GM19372 (cell line): ENCODE results near the gene ZNF555.
"Not testable (repeated sequence)": the region's sequence is repeated elsewhere in the genome, so short reads cannot be mapped to it uniquely, and the experiment has no call there.

ENCODE experiments used
- ATAC-seq: cut with Tn5 transposase; IDR thresholded peaks from one replicate; pipeline ENCODE4 v1.9.1; 2021; ENCODE audit warnings: mild to moderate bottlenecking, low read depth, moderate library complexity; ENCODE audit not compliant: unreplicated experiment

Gene ZNF555

DNA sequence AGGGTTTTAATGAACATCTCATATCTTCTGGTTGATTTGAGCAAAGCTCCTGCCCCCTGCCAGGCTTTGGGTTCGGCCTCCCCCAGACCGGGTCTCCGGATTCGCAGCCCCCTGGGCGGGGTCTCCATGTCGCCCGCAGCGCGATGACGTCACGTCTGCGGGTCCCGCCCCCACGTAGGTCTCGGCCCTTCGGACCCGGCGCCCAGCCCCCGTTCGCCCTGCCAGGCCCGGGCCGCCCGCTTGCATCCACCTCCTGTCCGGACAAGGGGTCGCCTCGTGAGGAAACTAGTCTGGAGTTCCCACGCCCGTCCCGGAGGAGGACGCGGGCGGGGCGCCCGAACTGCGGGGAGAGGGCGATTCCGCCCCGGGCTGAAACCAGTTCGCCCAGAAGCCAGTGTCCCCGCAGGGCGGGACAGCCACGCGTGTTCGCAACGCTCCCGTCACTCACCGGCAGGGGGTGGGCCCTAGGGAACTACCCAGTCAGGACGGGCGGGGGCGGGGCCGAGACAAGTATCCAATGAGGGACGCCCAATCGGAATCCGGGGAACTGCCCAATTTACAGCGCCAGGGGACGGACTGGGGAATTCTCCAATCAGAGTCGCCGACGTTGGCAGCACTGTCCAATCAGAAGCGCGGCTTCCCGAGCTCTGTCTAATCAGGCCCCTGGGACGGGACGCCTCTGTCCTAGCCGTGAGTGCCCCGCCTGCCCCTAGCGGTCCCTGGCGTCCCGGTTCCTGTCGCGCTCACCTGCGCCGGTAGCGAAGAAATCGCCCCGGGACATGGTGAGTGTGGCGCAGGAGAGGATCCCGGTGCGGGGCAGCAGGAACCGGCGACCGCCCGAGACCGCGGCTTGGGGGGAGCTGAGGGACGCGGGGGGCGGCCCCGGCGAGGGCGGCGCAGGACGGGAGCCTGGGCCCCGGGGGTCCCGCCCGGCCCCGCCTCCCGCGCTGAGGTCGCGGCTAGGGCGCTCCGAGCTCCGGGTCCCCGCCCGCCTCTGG, at the start of gene ZNF555:
Gene ZNF555 (plus strand): TSS at position 682 of the 998 bp plus-strand sequence. CDS start 98 bp downstream, at position 780.
- ATAC-seq: peak; percentile 97

DNA sequence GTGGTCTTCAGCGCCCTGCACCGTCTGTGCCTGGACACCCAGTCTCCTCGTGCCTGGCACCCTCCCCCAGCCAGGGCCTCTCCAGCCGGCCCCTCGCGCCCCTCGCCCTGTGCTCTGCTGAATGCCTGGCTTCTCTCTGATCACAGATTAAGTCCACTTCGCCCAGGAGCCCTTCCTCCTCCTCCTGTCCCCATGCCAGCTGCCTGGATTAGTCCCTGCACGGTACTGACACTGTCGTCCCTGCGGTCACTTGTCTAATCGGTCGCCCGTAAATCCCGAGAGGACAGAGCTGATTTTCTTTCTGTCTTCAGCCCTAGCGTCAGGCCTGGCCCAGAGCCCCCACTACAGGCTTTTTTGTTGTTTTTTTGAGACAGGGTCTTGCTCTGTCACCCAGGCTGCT, 49.4 kb upstream of the ZNF555 start:
- no peak for ATAC-seq

DNA sequence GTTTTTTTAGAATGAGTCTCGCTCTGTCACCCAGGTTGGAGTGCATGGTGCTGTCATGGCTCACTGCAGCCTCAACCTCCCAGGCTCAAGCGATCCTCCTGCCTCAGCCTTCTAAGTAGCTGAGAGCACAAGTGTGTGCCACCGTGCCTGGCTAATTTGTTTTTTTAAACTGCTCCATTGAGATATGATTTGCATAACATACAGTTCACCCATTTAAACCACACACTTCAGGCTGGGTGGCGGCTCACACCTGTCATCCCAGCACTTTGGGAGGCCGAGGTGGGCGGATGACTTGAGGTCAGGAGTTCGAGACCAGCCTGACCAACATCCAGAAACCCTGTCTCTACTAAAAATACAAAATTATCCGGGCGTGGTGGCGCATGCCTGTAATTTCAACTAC, 48.6 kb upstream of the ZNF555 start:
- ATAC-seq: not testable (repeated sequence)

DNA sequence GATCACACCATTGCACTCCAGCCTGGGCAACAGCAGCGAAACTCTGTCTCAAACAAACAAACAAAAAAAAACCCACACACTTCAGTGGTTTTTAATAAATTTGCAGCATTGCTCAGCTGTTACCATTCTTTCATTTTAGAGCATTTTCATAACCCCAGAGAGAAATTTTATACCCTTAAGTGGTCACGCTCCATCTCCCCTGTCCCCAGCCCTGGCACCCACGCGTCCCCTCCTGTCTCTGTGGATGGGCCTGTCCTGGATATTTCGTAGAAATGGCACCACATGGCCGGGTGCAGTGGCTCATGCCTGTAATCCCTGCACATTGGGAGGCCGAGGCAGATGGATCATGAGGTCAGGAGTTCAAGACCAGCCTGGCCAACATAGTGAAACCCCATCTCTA, 48.1 kb upstream of the ZNF555 start:
- ATAC-seq: no peak

DNA sequence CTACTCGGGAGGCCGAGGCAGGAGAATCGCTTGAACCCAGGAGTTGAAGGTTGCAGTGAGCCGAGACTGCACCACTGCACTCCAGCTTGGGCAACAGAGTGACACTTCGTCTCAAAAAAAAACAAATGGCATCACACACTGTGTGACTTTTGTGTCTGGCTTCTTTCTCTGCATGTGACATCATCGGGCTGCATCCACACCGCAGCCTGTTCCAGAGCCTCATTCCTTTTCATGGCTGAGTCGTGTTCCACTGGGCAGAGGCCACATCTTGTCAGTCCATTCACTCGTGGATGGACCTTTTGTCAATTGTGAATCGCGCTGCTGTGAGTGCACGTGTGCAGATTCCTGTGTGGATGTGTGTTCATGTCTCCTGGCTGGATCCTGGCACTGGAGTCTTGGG, 47.7 kb upstream of the ZNF555 start:
- ATAC-seq: no peak

DNA sequence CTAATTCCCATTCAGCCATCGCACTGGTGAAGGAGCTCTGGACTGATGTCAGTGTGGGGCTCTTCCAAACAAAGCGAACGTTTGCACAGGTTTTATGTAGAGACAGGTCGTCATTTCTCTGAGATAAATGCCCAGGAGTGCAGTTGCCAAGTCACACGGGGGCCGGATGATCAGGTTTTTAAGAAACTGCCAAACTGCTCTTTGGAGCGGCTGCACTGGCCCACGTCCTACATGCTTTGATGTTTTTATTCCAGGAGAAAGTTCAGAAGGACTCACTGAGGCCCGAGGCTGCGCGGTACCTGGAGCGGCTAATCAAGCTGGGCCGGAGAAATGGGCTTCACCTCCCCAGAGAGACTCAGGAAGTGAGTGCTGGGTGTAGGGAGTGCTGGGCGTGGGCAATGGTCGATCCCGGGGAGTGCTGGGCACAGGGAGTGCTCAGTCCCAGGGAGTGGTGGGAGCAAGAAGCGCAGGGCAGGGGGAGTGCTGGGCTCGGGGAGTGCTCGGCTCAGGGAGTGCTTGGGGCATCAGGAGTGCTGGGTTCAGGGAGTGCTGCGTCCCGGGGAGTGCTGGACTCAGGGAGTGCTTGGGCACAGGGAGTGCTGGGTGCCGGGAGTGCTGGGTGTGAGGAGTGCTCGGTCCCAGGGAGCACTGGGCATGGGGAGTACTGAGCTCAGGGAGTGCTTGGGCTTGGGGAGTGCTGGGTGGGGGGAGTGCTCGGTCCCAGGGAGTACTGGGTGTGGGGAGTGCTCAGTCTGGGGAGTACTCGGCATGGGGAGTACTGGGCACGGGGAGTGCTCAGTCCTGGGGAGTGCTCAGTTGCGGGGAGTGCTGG, 45.2 kb upstream of the ZNF555 start:
- ATAC-seq: no peak

DNA sequence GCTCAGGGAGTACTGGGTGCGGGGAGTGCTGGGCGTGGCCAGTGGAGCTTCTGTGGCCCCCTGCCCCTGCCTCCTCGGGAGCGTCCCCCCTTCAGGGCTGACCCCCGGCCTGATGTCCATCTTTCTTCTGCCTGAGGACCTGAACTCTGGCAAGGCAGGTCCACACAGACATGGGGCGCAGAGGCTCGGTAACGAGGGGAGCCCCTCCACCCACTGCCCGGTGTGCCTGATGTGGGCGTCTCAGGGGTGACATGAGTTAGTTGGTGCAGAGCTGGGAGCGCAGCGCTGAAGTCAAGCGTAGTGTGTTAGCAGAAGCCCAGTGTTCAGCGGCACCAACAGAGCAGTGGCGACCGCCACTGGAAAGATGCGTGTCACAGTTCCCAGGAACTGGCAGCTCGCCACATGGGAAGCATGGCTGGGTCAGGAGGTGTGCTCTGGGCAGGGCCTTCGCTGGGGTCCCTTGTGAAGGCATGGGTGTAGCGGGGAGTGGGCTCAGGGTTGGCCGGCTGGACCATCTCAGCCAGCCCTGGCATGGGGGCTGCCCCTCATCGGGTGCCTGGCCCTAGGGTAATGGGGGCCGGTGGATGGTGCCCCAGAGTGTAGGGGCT, 44.5 kb upstream of the ZNF555 start:
- no peak for ATAC-seq

DNA sequence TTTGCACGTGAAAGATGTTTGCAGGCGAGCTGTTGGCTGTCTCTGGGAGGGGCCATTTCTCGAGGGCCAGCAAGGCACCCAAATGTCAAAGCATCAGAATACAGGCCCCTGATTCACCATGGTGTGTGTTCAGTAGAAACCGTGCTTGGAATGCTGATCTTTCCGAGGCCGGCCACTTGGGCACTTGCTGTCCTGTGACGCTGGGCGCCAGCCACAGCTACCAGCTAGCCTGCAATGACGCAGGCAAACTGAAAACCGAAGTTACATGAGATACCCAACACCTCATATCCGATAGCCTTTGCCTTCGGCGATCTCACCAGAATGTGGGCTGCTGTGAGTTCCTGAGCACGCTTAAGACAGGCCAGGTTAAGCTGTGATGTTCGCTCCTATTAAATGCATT, 44.0 kb upstream of the ZNF555 start:
- no peak for ATAC-seq

DNA sequence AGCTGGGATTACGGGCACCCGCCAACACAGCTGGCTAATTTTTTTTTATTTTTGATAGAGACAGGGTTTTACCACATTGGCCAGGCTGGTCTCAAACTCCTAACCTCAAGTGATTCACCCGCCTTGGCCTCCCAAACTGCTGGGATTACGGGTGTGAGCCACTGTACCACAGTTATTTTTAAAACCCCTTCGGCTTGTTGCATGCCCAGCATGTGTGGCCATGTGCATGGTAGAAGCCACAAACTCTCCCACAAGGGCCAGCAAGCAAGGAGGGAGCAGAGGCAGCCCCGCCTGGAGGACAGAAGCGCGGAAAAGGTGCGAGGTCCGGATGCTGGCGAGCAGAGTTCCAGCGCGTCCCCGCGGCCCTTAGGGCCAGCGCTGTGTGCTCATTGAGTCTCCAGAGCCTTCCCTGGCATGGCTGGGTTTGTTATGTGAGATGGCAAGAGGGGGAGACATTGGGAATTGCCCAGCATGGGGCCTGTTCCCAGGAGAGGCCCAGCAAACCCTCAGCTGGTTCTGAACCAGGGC, 43.1 kb upstream of the ZNF555 start:
- ATAC-seq: no peak

DNA sequence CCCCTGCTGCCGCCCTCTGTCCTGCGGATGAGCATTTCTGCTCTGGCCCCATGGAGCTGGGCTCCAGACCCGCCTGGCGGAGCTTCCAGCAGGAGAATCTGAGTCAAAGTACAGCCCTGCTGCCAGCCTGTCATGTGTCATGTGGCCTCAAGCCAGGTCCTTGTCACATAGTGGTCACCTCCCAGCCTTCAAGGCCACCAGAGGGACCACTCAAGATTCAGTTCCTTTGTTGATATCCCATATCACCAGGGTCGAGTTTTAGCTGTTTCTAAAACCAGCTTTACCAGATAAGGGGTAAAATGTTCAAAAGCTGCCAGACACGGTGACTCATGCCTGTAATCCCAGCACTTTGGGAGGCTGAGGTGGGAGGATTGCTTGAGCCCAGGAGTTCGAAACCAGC, 42.5 kb upstream of the ZNF555 start:
- ATAC-seq: no peak

DNA sequence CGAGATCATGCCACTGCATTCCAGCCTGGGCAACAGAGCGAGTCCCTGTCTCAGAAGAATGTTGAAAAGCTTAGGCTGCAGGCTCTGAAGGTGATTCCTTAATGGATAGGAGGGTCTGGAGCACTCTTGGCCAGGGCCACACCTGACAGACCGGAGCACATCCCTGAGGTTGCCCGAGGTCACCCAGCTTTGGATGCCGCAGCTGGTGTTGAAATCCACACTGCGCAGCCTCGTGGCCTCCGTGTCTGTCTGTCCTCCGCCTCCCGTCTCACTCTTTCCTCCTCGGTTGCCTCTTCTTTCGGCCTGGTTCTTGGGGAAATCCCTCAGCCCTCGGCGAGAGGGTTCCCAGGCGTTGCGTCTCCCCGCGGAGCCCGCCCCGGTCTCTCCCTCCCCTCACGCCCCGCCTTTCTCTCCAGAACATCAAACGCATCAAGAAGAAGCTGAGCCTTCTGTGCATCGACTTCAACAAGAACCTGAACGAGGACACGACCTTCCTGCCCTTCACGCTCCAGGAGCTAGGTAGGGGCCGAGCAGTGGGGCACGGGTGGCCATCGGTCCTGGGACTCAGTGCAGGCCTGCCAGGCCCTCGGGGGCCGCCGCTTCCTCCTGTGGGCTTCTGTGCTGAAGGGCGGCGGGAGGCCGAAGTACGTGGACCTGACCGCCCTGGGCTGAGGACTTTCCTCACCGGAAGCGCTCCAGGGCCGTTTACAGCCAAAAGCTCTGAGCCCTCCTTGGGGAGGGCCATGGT, 41.8 kb upstream of the ZNF555 start:
- ATAC-seq: no peak

DNA sequence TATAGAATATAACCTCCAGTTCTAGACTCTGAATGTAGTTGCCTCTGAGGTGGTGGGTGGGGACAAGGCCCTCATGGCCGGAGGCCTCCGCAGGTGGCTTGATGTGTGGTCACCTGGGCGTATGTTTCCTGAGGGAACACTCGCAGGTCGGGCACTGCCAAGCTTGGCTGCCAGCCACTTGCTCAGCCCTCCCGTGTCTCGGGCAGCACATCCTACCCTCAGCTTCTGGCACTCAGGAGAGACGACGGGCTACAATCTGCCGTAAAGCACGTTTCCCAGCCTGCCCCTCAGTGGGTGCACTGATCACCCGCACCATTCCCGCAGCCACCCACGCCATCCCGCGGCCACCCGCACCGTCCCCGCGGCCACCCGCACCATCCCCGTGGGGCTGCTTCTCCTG, 40.8 kb upstream of the ZNF555 start:
- ATAC-seq: no peak

DNA sequence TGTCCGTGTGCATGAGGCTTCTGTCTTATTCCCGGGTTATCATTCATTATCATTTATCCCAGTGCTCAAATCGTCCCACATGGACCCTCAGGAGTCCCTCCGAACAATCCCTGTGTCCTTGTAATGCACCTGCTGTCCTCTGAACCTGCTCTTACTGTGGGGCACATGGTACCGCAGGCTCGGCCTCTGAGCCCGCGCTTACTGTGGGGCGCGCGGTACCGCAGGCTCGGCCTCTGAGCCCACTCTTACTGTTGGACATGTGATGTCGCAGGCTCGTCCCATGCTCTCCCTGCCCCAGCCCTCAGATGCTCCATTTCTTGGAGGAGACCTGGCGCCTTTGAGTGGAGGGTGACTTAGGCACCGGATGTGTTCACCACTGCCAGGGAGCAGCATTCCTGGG, 38.4 kb upstream of the ZNF555 start:
- no peak for ATAC-seq

DNA sequence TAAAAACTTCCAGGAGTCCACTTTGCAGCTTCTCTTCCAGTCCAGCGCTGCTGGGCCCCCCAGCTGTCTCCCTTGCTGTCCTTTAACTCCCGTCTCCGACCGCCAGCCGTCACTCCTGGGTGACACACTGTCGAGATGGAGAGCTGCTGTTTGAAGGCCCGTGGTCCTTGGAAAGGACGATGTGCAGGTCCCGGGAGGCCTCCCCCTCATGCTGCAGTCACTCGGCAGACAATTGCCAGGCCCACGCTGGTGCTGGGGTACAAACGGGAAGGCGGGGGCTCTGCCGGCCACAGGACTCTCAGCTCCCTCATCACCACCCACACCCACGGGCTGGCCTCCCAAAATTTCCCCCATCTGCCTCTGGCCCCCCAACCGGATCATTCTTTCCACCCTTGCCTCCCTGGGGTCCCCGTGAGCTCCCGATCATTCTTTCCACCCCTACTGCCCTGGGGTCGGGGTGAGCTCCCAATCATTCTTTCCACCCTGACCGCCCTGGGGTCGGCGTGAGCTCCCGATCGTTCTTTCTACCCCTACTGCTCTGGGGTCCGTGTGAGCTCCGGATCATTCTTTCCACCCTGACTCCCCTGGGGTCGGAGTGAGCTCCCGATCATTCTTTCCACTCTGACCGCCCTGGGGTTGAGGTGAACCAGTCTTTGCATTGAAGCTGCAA, 37.7 kb upstream of the ZNF555 start:
- no peak for ATAC-seq

DNA sequence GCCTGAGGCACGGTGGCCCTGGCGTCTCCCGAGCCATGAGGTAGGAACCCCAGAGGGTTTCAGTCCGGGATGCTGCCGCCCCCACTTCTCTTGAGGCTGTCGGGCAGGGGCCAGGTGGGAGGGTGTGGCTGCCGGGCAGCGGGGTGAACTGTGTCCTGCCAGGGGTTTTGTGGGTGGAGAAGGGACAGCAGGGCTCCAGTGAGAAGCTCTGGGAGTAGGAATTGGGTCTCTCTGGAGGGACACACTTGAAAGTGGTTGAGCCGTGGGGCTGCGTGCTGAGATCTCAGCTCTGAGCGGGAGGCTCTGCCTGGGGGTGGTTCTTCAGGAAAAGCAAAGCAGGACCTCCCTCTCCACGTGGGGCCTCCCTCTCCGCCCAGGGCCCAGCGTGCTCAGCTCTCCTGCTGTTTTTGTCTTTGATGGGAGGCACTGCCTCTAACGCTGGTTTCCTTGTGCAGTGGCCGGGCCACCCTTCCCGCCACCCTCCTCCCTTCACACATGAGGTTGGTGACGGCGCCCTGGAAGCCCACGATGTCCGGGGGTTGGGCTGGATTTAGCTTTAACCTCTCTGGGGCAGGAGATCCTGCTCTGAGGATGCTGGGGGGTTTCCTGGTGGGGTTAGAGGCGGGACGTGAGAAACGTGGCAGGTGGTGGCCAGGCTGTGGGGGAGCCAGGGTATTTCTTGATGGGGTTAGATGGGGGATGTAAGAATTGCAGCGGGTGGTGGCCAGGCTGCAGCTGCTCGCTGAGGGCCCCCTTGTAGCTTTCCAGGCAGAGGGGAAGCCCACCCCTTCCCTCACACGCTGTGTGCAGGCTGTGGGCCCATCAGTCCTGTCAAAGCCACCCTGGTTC, 36.9 kb upstream of the ZNF555 start:
- ATAC-seq: no peak

DNA sequence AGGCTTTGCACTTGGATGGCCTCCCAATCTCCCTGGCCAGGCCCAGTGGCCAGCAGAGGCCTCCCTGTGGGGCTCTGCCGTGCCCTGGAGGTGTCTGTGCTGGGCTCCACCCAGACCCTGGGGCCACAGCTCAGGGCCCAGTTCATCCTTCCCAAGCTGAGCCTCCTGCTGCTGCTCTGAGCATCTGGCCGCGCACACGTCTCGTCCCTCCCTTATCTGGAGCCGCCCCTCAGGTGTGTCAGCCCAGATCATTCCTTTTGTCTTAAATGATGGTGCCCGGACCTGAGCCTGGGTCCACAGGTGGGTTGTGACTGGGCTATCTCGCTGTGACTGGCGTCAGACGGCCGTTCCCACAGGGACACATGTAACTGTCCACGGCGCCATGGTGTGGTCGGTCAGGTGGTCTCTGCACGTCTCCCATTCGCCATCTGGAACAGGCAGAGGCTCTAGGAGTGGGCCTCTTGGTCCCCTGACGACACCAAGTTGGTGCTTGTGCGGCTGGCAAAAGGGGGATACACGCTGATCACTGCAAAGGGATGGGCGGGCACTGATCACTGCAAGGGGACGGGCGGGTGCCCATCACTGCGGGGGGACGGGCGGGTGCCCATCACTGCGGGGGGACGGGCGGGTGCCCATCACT, 35.9 kb upstream of the ZNF555 start:
- ATAC-seq: no peak

DNA sequence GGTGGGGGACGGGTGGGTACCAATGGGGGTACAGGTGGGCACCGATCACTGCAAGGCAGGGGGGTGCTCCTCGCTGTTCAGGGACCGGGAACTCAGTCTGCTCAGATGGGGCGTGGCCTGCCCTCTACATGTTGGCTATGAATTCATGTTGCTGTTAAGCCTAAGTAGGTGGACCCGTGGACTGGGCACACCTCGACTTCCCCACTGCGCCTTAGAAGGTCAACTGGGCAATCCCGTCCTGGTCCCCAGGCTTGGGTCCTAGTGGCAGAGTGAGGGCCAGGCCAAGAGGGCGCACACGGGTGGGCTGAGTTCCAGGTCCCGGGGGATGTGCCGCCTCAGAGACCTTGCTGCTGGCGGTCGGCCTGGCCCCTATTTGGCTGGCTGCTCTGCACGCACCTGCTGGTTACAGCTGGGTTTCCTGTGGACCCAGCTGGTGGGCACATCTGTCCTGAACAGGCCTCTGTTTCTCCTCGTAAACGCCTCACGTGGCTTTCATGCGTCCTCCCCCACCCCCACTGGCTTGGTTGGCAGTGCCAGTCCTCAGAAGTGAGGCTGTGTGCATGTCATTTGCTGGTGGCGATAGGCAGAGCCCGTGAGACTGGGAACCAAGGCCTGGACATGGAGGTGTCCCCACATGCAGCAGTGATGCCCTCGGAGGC, 35.2 kb upstream of the ZNF555 start:
- no peak for ATAC-seq
